ENCODE results near the gene TMEM178B. TPM values are rescaled to one million over a fixed set of nuclear protein-coding genes. Genes with fewer than 3 reads are reported as not detected.

The TMEM178B gene
- total RNA-seq, 1 donor from 2014 or later: 35.4 TPM

GRCh38 chr7:141356161-141356560 lies 282.3 kb downstream of the TMEM178B start:
- ATAC-seq (ENCODE audit: poor library complexity): no peak
- intact Hi-C loops (cut with DNase I): no loop called here
- DNase-seq: no peak

- no peak for ATAC-seq (ENCODE audit: poor library complexity)
- intact Hi-C loops (cut with DNase I): no loop called here
- DNase-seq: no peak
These were observed 284.5 kb downstream of the TMEM178B start for GRCh38 chr7:141358386-141358785.

GRCh38 chr7:141359262-141359661 lies 285.4 kb downstream of the TMEM178B start:
- no peak for DNase-seq
- intact Hi-C loops (cut with DNase I): no loop called here
- ATAC-seq (ENCODE audit: poor library complexity): no peak

- DNase-seq (no peak), ATAC-seq (ENCODE audit: poor library complexity) (no peak)
- intact Hi-C loops (cut with DNase I): loop anchor here (5.0 kb wide), 1 partner anchor 53 kb away; no protein-coding TSS in a partner anchor
These were observed 286.0 kb downstream of the TMEM178B start for GRCh38 chr7:141359740-141360415.

- DNase-seq: no peak
These were observed 286.5 kb downstream of the TMEM178B start for GRCh38 chr7:141360416-141360760.

GRCh38 chr7:141360803-141361202 lies 286.9 kb downstream of the TMEM178B start:
- no peak for ATAC-seq (ENCODE audit: poor library complexity)
- intact Hi-C loops (cut with DNase I): loop anchor here (5.0 kb wide), 1 partner anchor 54 kb away; no protein-coding TSS in a partner anchor
- no peak for DNase-seq

More at GRCh38 chr7:141360416-141360760, 286.5 kb downstream of the TMEM178B start:
- no peak for ATAC-seq (ENCODE audit: poor library complexity)
- intact Hi-C loops (cut with DNase I): loop anchor here (5.0 kb wide), 1 partner anchor 53 kb away; no protein-coding TSS in a partner anchor

- ATAC-seq (ENCODE audit: poor library complexity) (peak; percentile 54), DNase-seq (no peak)
- intact Hi-C loops (cut with DNase I): loop anchor here (5.0 kb wide), 1 partner anchor 54 kb away; no protein-coding TSS in a partner anchor
These were observed 287.6 kb downstream of the TMEM178B start for GRCh38 chr7:141361479-141361878.

- DNase-seq (no peak), ATAC-seq (ENCODE audit: poor library complexity) (no peak)
- intact Hi-C loops (cut with DNase I): loop anchor here (5.0 kb wide), 1 partner anchor 55 kb away; no protein-coding TSS in a partner anchor
These were observed 288.1 kb downstream of the TMEM178B start for GRCh38 chr7:141361960-141362359.

- intact Hi-C loops (cut with DNase I): loop anchor here (5.0 kb wide), 1 partner anchor 56 kb away; no protein-coding TSS in a partner anchor
- ATAC-seq (ENCODE audit: poor library complexity): peak; percentile 48
- no peak for DNase-seq
These were observed 288.9 kb downstream of the TMEM178B start for GRCh38 chr7:141362580-141363435.

GRCh38 chr7:141363748-141364147 lies 289.9 kb downstream of the TMEM178B start:
- ATAC-seq (ENCODE audit: poor library complexity): no peak
- DNase-seq: no peak
- intact Hi-C loops (cut with DNase I): loop anchor here (5.0 kb wide), 1 partner anchor 56 kb away; no protein-coding TSS in a partner anchor

GRCh38 chr7:141366091-141366621 lies 292.3 kb downstream of the TMEM178B start:
- DNase-seq (no peak), ATAC-seq (ENCODE audit: poor library complexity) (peak; percentile 66)
- intact Hi-C loops (cut with DNase I): no loop called here

- peak; percentile 53 for DNase-seq
- intact Hi-C loops (cut with DNase I): no loop called here
These were observed 295.6 kb downstream of the TMEM178B start for GRCh38 chr7:141369422-141369821.

GRCh38 chr7:141370178-141370577 lies 296.3 kb downstream of the TMEM178B start:
- intact Hi-C loops (cut with DNase I): no loop called here
- ATAC-seq (ENCODE audit: poor library complexity) (peak; percentile 57), DNase-seq (no peak)

More at GRCh38 chr7:141369422-141369821, 295.6 kb downstream of the TMEM178B start:
- ATAC-seq (ENCODE audit: poor library complexity): peak; percentile 76

GRCh38 chr7:141370650-141371049 lies 296.8 kb downstream of the TMEM178B start:
- ATAC-seq (ENCODE audit: poor library complexity): no peak
- intact Hi-C loops (cut with DNase I): no loop called here
- DNase-seq: no peak

GRCh38 chr7:141374425-141374824 lies 300.6 kb downstream of the TMEM178B start:
- intact Hi-C loops (cut with DNase I): no loop called here
- no peak for ATAC-seq (ENCODE audit: poor library complexity)
- DNase-seq: no peak

GRCh38 chr7:141375442-141375841 lies 301.6 kb downstream of the TMEM178B start:
- intact Hi-C loops (cut with DNase I): no loop called here
- DNase-seq (no peak), ATAC-seq (ENCODE audit: poor library complexity) (no peak)

- no peak for ATAC-seq (ENCODE audit: poor library complexity)
- DNase-seq: no peak
- intact Hi-C loops (cut with DNase I): no loop called here
These were observed 304.0 kb downstream of the TMEM178B start for GRCh38 chr7:141377906-141378305.

GRCh38 chr7:141378405-141378804 lies 304.5 kb downstream of the TMEM178B start:
- intact Hi-C loops (cut with DNase I): no loop called here
- DNase-seq (no peak), ATAC-seq (ENCODE audit: poor library complexity) (peak; percentile 43)

GRCh38 chr7:141381794-141382427 lies 308.0 kb downstream of the TMEM178B start:
- DNase-seq: no peak

More at GRCh38 chr7:141381794-141382427, 308.0 kb downstream of the TMEM178B start:
- peak; percentile 66 for ATAC-seq (ENCODE audit: poor library complexity)
- intact Hi-C loops (cut with DNase I): no loop called here
